GM15510 (cell line): Measurements from ENCODE around the gene NNAT.

ENCODE experiments used
- POLR2A ChIP-seq: IDR thresholded peaks from 3 replicates; pipeline ENCODE4 v1.6.1; 2011; ENCODE audit warnings: borderline replicate concordance; ENCODE audit not compliant: insufficient read length; ENCODE audit errors: extremely low read depth

The NNAT gene

GRCh38 chr20:37494301-37494700 is 26.7 kb upstream of the NNAT start:
- TF ChIP-seq POLR2A, result no peak

- no peak for TF ChIP-seq POLR2A
Measured at GRCh38 chr20:37494796-37495195, 26.3 kb upstream of the NNAT start.

- no peak for TF ChIP-seq POLR2A
Measured at GRCh38 chr20:37498066-37498665, 22.9 kb upstream of the NNAT start.

- no peak for TF ChIP-seq POLR2A
Measured at GRCh38 chr20:37500311-37500710, 20.7 kb upstream of the NNAT start.

- TF ChIP-seq POLR2A, result no peak
Measured at GRCh38 chr20:37501940-37502339, 19.1 kb upstream of the NNAT start.

- TF ChIP-seq POLR2A, result no peak
Measured at GRCh38 chr20:37502654-37503053, 18.4 kb upstream of the NNAT start.

- TF ChIP-seq POLR2A, result no peak
Measured at GRCh38 chr20:37503256-37503927, 17.7 kb upstream of the NNAT start.

GRCh38 chr20:37504404-37505096 is 16.5 kb upstream of the NNAT start:
- TF ChIP-seq POLR2A, result no peak

GRCh38 chr20:37505263-37506151 is 15.5 kb upstream of the NNAT start:
- no peak for TF ChIP-seq POLR2A

GRCh38 chr20:37506152-37506725 is 14.8 kb upstream of the NNAT start:
- no peak for TF ChIP-seq POLR2A

GRCh38 chr20:37510226-37510625 is 10.8 kb upstream of the NNAT start:
- TF ChIP-seq POLR2A, result no peak

- no peak for TF ChIP-seq POLR2A
Measured at GRCh38 chr20:37511610-37512275, 9.3 kb upstream of the NNAT start.

GRCh38 chr20:37513779-37514359 is 7.2 kb upstream of the NNAT start:
- no peak for TF ChIP-seq POLR2A

- TF ChIP-seq POLR2A, result no peak
Measured at GRCh38 chr20:37515876-37516275, 5.2 kb upstream of the NNAT start.
